ENCODE results near the gene CARS2. TPM values are rescaled to one million over a fixed set of nuclear protein-coding genes. Genes with fewer than 3 reads are reported as not detected.

Gene CARS2
- total and polyA plus RNA-seq, 2 donors (not counting 3 experiments of a cell fraction or from before 2014, with no cell fraction given), result 42.0 to 51.2 TPM

GRCh38 chr13:110640591-110641029 is 65.3 kb downstream of the CARS2 start:
- Histone ChIP-seq H2AFZ (ENCODE audit: low read depth, low read length) (no peak overlapping the region), H3K9me3 (replicated peaks; ENCODE audit: control insufficient read depth, insufficient read depth, low read length) (no peaks in the 10 kb centered on the region), H3K4me3 (replicated peaks in 1 of 3; ENCODE audit: insufficient read depth in 1 of 3, low read depth in 1 of 3, low read length in 3 of 3) (no peak overlapping the region), H3K79me2 (ENCODE audit: control insufficient read depth, insufficient read depth, low read length) (no peaks in the 10 kb centered on the region), H3K27ac (ENCODE audit: insufficient read depth, low read depth, low read length) (no peak overlapping the region), H3K27me3 (ENCODE audit: control insufficient read depth in 2 of 2, insufficient read depth in 2 of 2, low read length in 2 of 2) (no peaks in the 10 kb centered on the region), H4K20me1 (replicated peaks; ENCODE audit: control insufficient read depth, extremely low read depth, insufficient read depth, low read length) (no peaks in the 10 kb centered on the region), H3K4me1 (ENCODE audit: control insufficient read depth, extremely low read depth, insufficient read depth, low read length) (no peaks in the 10 kb centered on the region), H3K4me2 (ENCODE audit: insufficient read depth, low read length) (no peak overlapping the region), H3K9me1 (replicated peaks; ENCODE audit: control insufficient read depth, extremely low read depth, insufficient read depth, low read length) (no peaks in the 10 kb centered on the region), H3K36me3 (ENCODE audit: control insufficient read depth in 2 of 2, extremely low read depth in 1 of 2, insufficient read depth in 2 of 2, low read length in 2 of 2) (peaks cover 10 to 34% of the 10 kb centered on the region in 2 experiments), H3K9ac (replicated peaks; ENCODE audit: extremely low read depth, insufficient read depth, low read length) (no peak overlapping the region)
- dilution Hi-C loops (cut with MboI; ENCODE audit: extremely low pct_ligation_motif_present, low sequenced_read_pairs) (no loop called here), intact Hi-C loops (cut with micrococcal nuclease) (no loop called here)
- BruUV-seq (replicated peaks), result no TSS peak
- no peak for FAIRE-seq
- POLR2A ChIA-PET, result no interaction called here
- CTCF ChIA-PET, result interaction anchor here (1.0 kb wide), 1 partner anchor 11 kb away, joined by 4 read pairs; no protein-coding TSS in a partner anchor
- TF ChIP-seq POLR2AphosphoS5 (IDR thresholded peaks at IDR 0.05; ENCODE audit: insufficient read depth, low read depth, low read length) (no peak), MYC (IDR thresholded peaks at IDR 0.05; ENCODE audit: low read depth, low read length) (no peak)
- DNase-seq (ENCODE audit: low read depth, low spot score), result peak; percentile 16

- TF ChIP-seq GATA2 (IDR thresholded peaks at IDR 0.05; ENCODE audit: insufficient read depth, insufficient read length, low read depth, low read length) (no peak), CTCF (IDR thresholded peaks at IDR 0.05; ENCODE audit: extremely low read depth in 1 of 2, insufficient read depth in 1 of 2, low read depth in 1 of 2, low read length in 2 of 2) (no peak), EZH2 (IDR thresholded peaks at IDR 0.05; ENCODE audit: borderline replicate concordance, low read depth, low read length, severe bottlenecking) (no peak), POLR2AphosphoS5 (IDR thresholded peaks at IDR 0.05; ENCODE audit: insufficient read depth, low read depth, low read length) (no peak), POLR2A (IDR thresholded peaks at IDR 0.05; ENCODE audit: low read depth, low read length) (no peak), FOS (IDR thresholded peaks at IDR 0.05; ENCODE audit: borderline replicate concordance, insufficient read depth, low read length) (no peak), MAX (IDR thresholded peaks at IDR 0.05; ENCODE audit: insufficient read depth, insufficient read length) (no peak)
- Histone ChIP-seq H3K4me2 (ENCODE audit: insufficient read depth, low read length) (no peak overlapping the region), H3K9me1 (replicated peaks; ENCODE audit: control insufficient read depth, extremely low read depth, insufficient read depth, low read length) (no peaks in the 10 kb centered on the region), H2AFZ (ENCODE audit: low read depth, low read length) (no peak overlapping the region), H3K27ac (ENCODE audit: insufficient read depth, low read depth, low read length) (no peak overlapping the region), H3K4me1 (ENCODE audit: control insufficient read depth, extremely low read depth, insufficient read depth, low read length) (no peaks in the 10 kb centered on the region), H3K9me3 (replicated peaks; ENCODE audit: control insufficient read depth, insufficient read depth, low read length) (no peaks in the 10 kb centered on the region), H3K27me3 (ENCODE audit: control insufficient read depth in 2 of 2, insufficient read depth in 2 of 2, low read length in 2 of 2) (no peaks in the 10 kb centered on the region), H4K20me1 (replicated peaks; ENCODE audit: control insufficient read depth, extremely low read depth, insufficient read depth, low read length) (no peaks in the 10 kb centered on the region), H3K4me3 (replicated peaks in 1 of 3; ENCODE audit: insufficient read depth in 1 of 3, low read depth in 1 of 3, low read length in 3 of 3) (no peak overlapping the region), H3K79me2 (ENCODE audit: control insufficient read depth, insufficient read depth, low read length) (no peaks in the 10 kb centered on the region), H3K9ac (replicated peaks; ENCODE audit: extremely low read depth, insufficient read depth, low read length) (no peak overlapping the region), H3K36me3 (ENCODE audit: control insufficient read depth in 2 of 2, extremely low read depth in 1 of 2, insufficient read depth in 2 of 2, low read length in 2 of 2) (peaks cover 10 to 41% of the 10 kb centered on the region in 2 experiments)
- ChIA-PET POLR2A (no interaction called here), CTCF (interaction anchor here (0.7 to 1.0 kb wide), 2 partner anchors 12 to 46 kb away, joined by 3 to 4 read pairs; no protein-coding TSS in a partner anchor)
- FAIRE-seq (no peak), DNase-seq (ENCODE audit: low read depth, low spot score) (no peak)
- intact Hi-C loops (cut with micrococcal nuclease) (no loop called here), dilution Hi-C loops (cut with MboI; ENCODE audit: extremely low pct_ligation_motif_present, low sequenced_read_pairs) (no loop called here)
- no TSS peak for BruUV-seq (replicated peaks)
Observed at GRCh38 chr13:110639935-110640334, 66.0 kb downstream of the CARS2 start.
